ENCODE data around the gene ZNF335.
A peak's percentile ranks its signal among the peaks of the same experiment; 100 is the strongest.

Gene ZNF335

DNA sequence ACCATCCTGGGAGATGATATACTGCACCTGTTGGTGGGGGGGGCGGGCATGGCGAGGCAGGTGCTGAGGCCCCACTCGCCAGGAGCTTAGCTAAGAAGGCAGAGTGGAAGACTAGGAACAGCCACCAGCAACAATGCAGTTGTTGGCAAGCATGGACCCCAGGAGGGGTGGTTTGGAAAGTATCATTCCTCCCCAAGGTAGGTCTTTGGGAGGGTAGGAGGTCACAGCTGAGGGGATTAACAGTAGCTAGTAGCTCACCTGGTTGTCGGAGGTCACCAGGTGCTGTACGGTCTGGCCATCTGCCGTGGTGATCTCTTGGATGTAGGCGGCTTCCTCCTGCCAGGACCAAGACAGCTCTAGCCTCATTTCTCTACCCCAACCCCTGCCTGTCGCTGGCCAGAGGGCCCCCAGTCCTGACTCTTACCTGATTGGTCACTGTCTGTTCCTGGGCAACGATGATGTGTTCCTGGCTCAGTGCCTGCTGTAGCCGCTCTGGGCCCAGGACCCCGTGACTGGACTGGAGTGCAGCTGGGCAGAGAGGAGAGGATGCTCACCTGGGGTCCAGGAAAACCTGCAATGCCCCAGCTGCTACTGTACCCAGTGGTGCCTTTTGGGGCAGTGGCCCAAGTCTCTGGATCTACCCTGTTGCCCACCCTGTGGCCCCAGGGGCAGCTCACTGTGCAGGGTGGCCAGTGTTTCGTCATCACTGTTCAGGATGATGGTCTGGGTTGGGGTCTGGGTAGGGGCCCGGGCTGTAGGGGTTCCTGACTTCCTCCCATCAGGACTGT lies 22.3 kb downstream of the ZNF335 start:
- DNase-seq (ENCODE audit: low spot score), result peak; percentile 45

DNA sequence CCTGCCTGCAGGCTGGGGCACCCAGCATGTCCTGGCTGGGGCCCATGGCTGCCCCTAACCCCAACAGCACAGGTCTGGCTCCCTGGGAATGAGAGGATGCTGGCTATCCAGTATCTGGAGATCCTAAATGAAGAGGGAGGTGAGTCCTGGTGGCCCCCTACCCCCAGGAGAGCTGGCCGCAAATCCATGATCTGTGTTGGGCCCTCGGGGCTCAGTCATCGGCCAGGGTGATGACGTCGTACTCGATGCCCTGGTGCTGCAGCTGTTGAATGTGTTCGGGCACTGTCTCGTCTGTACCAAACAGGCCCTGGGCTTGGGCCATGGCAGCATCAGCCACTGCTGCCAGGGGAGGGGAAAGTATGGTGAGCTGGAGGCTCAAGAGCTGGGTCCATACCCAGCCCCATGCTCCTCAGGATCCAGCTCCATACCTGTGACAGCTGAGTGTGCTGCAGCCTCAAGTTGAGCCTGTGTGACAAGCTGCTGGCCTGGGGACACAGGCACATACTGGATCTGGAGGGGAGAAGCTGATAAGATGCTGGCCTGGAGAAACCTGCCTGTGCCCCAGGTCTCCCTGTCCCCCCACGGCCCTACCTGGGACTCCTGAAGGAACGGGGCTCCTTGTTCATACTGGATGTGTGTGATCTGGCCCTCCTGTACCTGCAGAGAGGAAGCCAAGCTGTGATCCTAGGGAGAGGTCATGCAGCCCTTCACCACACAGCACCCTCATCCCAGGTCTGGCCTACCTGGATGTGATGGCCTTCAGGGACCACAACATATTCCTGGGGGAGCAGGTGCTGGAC lies 23.1 kb downstream of the ZNF335 start:
- DNase-seq (ENCODE audit: low spot score), result peak; percentile 16

DNA sequence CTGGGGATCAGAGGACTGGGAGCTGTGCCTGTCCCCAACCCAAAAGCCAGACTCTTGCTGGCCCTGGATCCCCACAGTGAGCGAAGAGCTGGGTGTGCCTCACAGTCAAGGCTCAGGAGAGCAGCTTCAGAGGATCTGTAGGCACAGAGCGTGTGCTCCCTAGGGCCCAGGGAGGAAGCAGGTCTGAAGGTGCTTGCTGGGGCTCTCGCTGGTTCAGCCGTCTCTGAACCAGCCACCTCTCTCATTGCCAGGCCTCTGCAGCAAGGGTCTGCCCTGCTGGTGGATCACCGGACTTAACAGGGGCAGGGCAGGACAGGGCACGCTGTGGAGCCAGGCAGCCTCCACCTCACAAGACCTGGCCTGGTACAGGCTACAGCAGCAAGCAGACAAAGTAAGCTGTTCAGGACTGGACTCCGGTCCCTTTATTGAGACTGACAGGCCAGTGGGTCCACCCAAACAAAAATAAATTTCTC lies 23.7 kb downstream of the ZNF335 start:
- DNase-seq (ENCODE audit: low spot score), result no peak

DNA sequence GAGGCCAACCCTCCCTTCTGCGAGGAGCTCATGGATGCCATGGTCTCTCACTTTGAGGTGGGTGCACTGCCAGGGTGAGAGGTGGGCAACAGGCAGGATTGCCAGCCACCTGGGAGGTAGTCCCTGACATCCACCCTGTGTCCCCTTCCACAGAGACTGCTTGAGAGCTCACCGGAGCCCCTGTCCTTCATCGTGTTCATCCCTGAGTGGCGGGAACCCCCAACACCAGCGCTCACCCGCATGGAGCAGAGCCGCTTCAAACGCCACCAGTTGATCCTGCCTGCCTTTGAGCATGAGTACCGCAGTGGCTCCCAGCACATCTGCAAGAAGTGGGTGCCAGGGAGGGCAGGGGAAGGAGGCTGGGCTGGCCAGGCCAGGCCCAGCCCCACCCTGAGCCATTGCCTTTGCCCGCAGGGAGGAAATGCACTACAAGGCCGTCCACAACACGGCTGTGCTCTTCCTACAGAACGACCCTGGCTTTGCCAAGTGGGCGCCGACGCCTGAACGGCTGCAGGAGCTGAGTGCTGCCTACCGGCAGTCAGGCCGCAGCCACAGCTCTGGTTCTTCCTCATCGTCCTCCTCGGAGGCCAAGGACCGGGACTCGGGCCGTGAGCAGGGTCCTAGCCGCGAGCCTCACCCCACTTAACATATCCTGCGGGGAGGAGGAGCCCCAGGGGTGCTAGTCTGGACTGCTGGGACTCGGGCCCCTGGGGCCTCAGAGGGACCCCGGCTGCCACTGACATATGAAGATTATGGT lies 24.7 kb downstream of the ZNF335 start:
- no peak for DNase-seq (ENCODE audit: low spot score)

DNA sequence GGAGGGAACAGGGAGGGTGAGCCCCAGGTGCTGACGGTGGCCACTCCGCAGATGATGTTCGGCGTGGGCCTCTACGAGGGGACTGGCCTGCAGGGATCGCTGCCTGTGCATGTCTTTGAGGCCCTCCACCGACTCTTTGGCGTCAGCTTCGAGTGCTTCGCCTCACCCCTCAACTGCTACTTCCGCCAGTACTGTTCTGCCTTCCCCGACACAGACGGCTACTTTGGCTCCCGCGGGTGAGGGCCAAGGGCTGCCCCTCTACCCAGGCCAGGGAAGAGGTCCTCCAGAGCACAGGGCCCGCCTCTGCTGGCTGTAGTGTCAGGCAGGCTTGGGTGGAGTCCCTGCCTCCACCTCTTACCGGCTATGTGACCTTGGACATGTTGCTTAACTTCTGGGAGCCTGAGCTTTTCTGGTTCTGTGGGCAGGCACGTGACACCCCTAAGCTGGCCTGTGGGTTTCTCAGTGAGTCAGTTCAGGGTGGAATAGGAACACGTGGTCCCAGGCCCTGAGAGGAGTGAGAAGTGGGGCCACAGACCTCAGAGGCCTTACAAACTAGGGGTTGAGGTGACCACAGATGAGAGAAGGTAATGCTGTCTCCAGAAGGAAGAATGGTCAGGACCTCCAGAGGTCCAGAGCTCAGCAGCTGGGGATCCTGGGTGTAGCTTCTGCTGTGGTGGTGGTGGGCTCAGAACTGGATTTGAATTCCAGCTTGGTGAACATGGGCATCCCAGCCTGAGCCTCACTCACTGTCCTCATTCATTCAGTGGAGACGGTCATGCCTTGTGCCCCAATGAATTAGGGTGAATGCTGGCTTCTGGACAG lies 25.6 kb downstream of the ZNF335 start:
- no peak for DNase-seq (ENCODE audit: low spot score)

DNA sequence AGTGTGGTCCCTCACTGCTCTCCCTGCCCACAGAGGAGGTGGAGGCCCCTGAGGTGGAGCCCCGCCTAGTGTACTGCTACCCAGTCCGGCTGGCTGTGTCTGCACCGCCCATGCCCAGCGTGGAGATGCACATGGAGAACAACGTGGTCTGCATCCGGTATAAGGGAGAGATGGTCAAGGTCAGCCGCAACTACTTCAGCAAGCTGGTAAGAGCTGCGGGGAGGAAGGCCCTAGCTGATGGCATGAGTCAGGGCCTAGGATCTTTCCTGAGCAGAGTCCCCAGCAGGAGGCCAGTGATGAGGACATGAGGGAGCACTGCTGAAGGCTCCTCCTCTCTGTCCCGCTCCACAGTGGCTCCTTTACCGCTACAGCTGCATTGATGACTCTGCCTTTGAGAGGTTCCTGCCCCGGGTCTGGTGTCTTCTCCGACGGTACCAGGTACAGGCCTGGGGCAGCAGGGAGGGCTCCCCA lies 26.3 kb downstream of the ZNF335 start:
- no peak for DNase-seq (ENCODE audit: low spot score)

DNA sequence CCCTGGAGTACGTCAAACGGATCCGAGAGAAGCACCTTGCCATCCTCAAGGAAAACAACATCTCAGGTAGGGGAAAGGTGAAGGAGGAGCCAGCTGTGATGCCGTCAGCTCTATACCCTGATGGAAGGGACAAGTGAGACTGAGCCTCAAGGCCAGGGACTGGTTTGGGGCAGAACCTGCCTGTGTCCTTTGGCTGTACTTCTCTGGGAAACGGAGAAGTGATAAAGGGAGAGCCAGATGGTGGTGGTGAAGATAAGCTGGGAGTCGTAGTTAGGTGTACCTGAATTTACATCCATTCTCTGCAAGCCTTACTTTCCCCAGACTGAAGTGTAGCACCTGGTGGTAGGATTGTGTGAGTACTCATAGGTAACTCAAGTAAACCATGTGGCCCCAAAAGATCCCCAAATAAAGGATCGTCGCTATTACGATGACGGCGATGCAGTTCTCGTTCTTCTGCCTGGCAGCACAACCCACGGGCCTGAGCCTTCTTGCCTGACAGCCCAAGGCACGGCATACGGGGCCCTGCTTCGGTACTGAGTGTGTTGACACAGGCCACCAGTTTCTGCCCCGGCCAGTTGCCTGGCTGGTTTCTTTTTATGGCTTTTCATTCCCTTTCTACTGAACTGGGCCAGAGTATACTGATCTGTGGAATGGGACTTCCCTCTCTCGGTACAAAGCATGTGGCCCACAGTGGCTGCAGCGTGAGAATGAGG lies 26.9 kb downstream of the ZNF335 start:
- DNase-seq (ENCODE audit: low spot score), result no peak

DNA sequence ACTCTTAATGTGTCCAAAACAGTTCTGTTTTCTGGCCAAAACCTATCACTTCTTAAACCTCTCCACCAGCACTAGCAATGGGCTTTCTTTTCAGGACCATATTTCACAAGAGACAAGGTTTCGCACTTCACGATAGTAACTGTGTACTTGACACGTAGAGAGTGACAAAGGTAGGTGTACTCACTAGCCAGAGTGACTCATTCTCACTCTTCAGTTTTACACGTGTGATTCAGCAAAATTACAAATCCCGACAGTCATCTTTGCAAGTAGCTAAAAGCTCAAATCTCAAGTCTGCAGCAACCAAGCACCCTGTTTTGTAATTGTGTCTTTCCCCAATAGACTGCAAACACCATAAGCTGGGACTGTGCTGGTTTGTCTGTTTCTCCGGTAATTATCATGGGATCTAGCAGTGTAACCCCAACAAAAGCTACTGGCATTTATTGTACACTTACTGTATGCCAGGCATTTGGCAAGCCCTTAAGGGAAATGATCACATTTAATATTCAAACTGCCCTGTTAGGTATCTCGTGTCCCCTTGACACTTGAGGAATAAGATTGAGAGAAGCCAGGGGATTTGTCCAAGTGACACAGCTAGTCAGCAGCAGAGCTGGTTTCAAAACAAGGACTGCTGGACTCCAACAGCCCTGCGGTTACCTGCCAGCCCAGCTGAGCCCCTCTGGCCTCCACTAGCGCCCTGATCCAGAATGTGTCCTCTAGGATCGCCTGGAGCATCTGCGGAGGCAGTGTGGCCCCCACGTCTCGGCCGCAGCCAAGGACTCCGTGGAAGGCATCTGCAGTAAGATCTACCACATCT lies 27.6 kb downstream of the ZNF335 start:
- no peak for DNase-seq (ENCODE audit: low spot score)

DNA sequence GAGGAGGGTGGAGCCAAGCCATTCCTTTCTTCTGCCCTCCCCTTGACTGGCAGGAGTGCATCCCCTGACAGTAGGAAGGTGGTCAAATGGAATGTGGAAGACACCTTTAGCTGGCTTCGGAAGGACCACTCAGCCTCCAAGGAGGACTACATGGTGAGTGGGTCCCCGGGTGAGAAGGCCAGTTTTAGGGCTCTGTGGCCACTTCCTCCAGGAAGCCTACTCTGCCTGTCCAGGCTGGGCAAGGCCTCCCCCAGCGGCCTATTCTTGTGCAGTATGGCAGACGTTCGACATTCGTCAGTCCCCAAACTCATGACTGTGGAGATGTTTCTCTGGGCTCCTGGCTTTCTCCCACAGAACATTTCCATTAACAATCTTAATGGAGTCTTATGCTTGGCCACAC lies 28.4 kb downstream of the ZNF335 start:
- DNase-seq (ENCODE audit: low spot score), result no peak

DNA sequence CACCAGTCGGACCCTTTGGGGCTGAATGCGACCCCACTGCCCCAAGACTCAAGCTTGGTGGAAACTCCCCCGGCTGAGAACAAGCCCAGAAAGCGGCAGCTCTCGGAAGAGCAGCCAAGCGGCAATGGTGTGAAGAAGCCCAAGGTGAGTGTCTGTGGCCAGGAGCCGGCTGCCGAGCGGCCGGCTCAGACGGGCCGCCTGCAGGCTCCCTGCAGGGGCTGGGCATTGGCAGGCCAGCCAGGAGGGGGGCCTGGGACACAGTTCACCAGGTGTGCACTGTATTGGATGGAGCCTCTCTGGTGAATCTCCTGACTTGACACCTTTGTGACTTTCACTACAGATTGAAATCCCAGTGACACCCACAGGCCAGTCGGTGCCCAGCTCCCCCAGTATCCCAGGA lies 31.5 kb downstream of the ZNF335 start:
- DNase-seq (ENCODE audit: low spot score), result no peak

DNA sequence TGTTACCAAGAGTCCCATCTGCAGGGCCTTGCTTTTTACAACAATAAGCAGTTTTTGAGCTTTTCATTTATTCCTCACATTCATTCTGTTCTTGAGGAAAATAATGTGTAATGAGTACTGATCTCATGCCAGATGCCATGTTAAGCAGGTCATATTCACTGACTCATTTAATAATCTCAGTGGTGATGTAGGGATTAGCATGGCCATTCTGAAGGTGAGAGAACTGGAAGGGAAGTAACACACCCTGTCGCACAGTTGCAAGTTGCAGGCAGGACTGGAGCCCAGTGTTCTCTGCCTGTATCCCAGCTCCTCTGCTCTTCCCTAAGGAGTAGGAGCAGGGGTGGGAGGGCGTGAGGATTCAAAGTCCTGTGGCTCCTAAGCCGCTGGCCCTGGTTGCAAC lies 31.9 kb downstream of the ZNF335 start:
- DNase-seq (ENCODE audit: low spot score), result no peak

DNA sequence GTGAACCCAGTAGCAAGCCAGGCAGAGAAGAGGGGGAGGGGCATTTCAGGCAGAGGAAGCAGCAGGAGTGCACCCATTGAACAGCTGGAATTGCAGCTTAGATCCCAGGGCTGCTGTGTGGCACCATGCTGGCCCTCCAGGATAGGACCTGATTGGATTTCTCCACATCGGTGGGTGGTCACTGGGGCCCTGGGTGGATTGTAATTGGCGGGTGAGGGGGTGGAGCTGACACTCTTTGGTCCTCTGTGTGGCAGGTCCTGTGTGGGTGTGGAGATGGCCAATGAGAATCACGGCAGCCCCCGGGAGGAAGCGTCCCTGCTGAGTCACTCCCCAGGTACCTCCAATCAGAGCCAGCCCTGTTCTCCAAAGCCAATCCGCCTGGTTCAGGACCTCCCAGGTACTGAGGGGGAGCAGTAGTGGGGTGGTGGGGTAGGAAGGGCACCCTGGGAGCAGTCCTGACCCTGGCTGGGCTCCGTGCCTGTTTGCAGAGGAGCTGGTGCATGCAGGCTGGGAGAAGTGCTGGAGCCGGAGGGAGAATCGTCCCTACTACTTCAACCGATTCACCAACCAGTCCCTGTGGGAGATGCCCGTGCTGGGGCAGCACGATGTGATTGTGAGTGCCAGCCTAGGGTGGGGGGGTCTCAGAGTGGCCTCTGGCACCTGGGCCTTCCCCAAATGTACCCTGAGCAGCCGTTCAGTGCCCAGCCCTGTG lies 33.1 kb downstream of the ZNF335 start:
- DNase-seq (ENCODE audit: low spot score), result no peak

DNA sequence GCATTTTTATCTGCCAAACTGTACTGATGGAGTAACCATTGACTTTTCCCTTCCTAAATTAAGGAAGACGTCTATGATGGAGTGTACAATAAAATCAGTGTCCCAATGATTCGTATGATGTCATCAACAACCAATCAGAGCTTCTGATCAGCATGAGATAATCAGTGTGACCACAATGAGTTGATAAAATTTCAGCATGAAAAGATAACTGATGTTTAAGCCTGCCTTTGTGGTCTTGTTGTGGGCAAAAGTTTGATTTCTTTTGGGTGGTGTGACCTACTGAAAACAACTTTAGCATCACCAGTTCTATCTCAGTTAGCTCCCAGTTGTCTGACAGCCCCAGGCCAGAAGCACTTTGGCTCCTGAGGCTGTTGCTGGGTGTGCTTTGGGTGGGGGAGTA lies 34.2 kb downstream of the ZNF335 start:
- DNase-seq (ENCODE audit: low spot score), result no peak

DNA sequence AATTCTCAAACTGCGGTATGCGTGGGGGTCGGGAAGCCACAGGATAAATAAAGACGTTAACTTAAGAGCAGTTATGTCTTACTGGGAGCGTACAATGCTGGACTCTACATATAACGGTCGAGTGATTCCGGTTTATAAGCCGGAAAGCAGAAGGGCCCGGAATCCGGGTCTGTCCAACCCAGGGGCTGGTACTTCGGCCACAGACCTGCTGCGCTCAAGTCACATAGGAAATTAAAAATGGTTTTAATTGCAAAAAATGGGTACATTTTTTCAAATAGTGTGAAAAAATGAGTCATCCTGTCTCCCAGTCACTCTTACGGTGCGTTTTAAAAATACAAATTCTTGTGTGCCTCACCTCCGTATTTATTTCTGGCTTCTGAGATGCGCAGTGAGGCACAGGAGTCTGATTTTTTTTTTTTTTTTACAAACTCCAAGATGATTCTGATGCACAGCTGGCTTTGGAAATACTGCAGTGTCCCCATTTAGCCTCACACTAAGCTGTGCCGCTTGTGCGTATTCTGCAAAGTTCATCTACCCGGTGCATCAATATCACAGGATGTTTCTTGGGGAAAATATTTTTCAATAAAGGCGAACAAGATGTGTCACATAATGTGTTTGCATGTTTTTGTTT lies 36.5 kb downstream of the ZNF335 start:
- DNase-seq (ENCODE audit: low spot score), result peak; percentile 54

DNA sequence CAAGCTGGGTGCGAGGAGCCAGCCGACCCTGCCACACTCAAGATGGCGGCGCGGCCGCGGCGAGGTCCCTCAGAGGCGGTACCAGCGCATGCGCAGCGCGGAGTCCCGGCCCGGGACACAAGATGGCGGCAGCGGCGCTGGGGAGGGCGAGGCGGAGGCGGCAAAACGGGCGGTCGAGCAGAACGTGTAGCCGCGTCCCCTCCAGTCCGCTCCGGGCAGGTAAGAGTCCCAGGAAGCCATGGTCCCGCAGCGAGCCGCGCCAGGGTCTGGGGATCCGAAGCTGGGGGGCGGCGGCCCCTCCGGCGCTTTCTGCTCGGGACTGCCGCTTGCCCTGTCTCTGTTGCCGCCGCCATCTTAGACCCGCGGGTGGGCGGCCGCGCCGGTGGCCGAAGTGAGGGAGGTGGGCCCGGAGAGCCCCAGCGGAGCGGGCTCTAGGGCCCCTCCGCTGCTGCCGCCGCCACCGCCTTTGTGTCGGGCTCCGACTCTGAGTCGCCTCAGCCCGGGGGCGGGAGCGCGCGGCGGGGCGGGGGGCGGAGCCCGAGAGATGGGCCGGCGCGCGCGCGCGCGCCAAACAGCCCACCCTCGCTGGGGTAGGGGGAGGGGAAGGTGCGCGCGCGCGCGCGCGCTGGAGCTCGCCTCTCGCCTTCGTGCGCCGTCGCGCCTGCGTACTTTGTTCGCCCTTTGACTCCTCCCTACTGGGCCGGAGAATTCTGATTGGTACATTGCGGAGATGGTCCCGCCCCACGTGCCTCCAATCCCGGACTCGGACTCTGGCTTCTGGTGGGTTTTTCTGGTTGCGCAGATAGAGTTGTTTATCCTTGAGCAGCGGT lies 37.2 kb downstream of the ZNF335 start, which contains the start of gene PCIF1:
TSS of gene PCIF1 (plus strand) at position 98 of the 830 bp plus-strand sequence. CDS start 4,317 bp downstream, outside the sequence.
- DNase-seq (ENCODE audit: low spot score), result peak; percentile 98

DNA sequence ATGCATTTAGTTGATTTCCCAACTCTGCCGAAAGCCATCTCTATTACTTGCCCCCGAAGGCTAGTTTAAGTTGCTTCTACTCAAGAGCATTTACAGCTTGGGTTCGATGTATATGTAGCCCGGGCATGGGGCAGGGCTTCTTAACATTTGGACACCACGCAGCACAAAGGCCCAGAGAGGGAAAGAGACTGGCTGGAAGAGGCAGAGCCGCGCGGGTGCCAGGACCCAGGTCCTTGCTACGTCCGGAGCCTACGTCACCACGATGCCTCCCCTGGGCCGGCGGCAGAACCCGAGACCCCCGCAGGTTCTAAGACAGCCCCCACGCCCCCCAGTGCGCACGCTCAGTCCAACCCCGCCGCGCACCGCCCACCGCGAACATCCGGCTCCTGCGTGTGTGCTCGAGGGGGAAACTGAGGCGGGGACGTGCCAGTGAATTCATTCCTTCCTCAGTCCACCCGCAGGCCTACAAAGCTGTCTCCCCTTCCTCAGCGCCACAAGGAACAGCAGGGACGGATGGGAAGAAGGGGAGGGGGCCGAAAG lies 37.9 kb downstream of the ZNF335 start:
- peak; percentile 80 for DNase-seq (ENCODE audit: low spot score)

DNA sequence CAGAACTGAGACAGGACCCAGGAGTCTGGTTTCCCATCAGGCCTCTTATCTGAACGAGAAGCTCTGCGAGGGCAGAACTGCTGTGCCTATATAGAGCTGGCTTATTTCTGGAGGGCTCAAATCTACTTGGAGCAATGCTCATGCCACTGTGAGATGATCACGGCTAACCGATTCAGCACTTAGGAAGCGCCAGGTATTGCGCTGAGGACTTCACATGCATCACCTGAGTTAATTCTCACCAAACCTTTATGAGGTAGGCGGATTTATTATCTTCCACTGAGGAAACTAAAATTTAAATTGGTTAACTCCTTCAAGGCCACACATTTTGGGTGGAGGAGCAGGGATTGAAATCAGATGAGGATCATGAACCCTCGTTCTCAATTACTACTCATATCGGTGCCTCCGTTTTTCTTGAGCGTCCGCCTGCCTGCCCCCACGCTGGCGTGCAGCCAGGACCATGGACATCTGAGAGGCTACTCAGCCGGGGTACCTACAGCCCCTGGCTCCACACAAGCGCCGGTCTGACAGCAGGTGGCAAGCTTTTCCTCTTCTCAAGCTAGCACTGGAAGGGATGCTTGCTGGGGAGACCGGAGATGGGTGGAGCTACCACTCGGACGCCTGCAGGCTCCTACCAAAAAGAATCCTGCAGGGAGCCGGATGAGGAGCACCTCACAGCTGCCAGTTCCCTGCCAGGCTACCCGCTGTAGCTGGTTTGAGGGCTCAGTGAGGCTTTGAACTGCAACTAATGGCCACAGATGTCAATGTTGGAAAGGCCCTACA lies 38.5 kb downstream of the ZNF335 start:
- peak; percentile 92 for DNase-seq (ENCODE audit: low spot score)
